Fibroblast of lung (primary cell): ENCODE results near the gene PAK4. TPM values are rescaled to one million over a fixed set of nuclear protein-coding genes. Genes with fewer than 3 reads are reported as not detected.

Source experiments
- DNase-seq, 2 donors: peaks; one replicate each; pipeline versions ENCODE4 v3.0.0 to v3.0.0-alpha.2; 2010; ENCODE audit warnings: low read depth in 2 of 2
- H2AFZ ChIP-seq: 2 replicates; pipeline ENCODE4 v1.5.1; 2012; ENCODE audit warnings: low read length, control low read depth, inconsistent platforms
- H3K27ac ChIP-seq: 2 replicates; pipeline ENCODE4 v1.5.1; 2011; ENCODE audit warnings: low read length, control low read depth; ENCODE audit not compliant: insufficient read depth
- H3K27me3 ChIP-seq: 2 replicates; pipeline ENCODE4 v1.5.1; 2011; ENCODE audit warnings: mild to moderate bottlenecking, low read length; ENCODE audit not compliant: control insufficient read depth, insufficient read depth
- H3K36me3 ChIP-seq: 2 replicates; pipeline ENCODE4 v1.5.1; 2011; ENCODE audit warnings: low read length; ENCODE audit not compliant: control insufficient read depth, insufficient read depth
- H3K4me1 ChIP-seq: 2 replicates; pipeline ENCODE4 v1.5.1; 2011; ENCODE audit warnings: low read length; ENCODE audit not compliant: control insufficient read depth, insufficient read depth; ENCODE audit errors: extremely low read depth
- H3K4me2 ChIP-seq: 2 replicates; pipeline ENCODE4 v1.5.1; 2011; ENCODE audit warnings: low read length, control low read depth; ENCODE audit not compliant: insufficient read depth; ENCODE audit errors: extremely low read depth
- H3K4me3 ChIP-seq, 4 experiments: fragments of 200-600 bp in 1 of 4; sonication (generic) in 1 of 4; replicated peaks in 1 of 4; 2 replicates each; pipeline ENCODE4 v1.5.1; 2011 to 2016; ENCODE audit warnings: low read length in 4 of 4, low read depth in 3 of 4, mild to moderate bottlenecking in 3 of 4, control low read depth in 2 of 4, inconsistent platforms in 1 of 4, mixed read lengths in 1 of 4; ENCODE audit not compliant: insufficient read depth in 1 of 4; ENCODE audit errors: control extremely low read depth in 1 of 4
- H3K79me2 ChIP-seq: 2 replicates; pipeline ENCODE4 v1.5.1; 2012; ENCODE audit warnings: mild to moderate bottlenecking, low read length, inconsistent platforms; ENCODE audit not compliant: control insufficient read depth, insufficient read depth
- H3K9ac ChIP-seq: 2 replicates; pipeline ENCODE4 v1.5.1; 2011; ENCODE audit warnings: mild to moderate bottlenecking, low read length, control low read depth; ENCODE audit not compliant: insufficient read depth
- H3K9me3 ChIP-seq: 2 replicates; pipeline ENCODE4 v1.5.1; 2012; ENCODE audit warnings: low read depth, low read length; ENCODE audit not compliant: control insufficient read depth, insufficient read depth
- H4K20me1 ChIP-seq: 2 replicates; pipeline ENCODE4 v1.5.1; 2011; ENCODE audit warnings: low read length; ENCODE audit not compliant: control insufficient read depth, insufficient read depth; ENCODE audit errors: extremely low read depth
- EZH2 ChIP-seq: IDR thresholded peaks from 2 replicates; pipeline ENCODE4 v1.5.1; 2012; ENCODE audit warnings: low read length, control low read depth, mild to moderate bottlenecking; ENCODE audit errors: missing control alignments
- polyA plus RNA-seq, 2 donors: library from polyadenylated mRNA; depleted of rRNA in 1 of 2; stranded (reverse) in 1 of 2; unstranded in 1 of 2; fragments of >200 nt; gene quantifications; 2 replicates each; pipeline ENCODE4 v1.2.1, GENCODE V29; 2011 to 2012; ENCODE audit warnings: missing spikeins in 1 of 2
- total RNA-seq: library from RNA; depleted of rRNA; stranded (reverse); fragments of >200 nt; gene quantifications from 2 replicates; pipeline ENCODE4 v1.2.1, GENCODE V29; 2014
- TF ChIP-seq, protein P1 (sequence below), 2 donors: IDR thresholded peaks in 1 of 2; conservative IDR thresholded peaks in 1 of 2; 1 replicate in 1 of 2; 2 replicates in 1 of 2; pipeline ENCODE4 v1.5.1; 2011 to 2012; ENCODE audit warnings: low read length in 2 of 2, control low read depth in 1 of 2, inconsistent platforms in 1 of 2, low read depth in 1 of 2, mild to moderate bottlenecking in 1 of 2

Gene PAK4
- total and polyA plus RNA-seq, 2 donors (not counting 1 experiment from before 2014, with no cell fraction given) = 4.6 to 8.4 TPM

DNA sequence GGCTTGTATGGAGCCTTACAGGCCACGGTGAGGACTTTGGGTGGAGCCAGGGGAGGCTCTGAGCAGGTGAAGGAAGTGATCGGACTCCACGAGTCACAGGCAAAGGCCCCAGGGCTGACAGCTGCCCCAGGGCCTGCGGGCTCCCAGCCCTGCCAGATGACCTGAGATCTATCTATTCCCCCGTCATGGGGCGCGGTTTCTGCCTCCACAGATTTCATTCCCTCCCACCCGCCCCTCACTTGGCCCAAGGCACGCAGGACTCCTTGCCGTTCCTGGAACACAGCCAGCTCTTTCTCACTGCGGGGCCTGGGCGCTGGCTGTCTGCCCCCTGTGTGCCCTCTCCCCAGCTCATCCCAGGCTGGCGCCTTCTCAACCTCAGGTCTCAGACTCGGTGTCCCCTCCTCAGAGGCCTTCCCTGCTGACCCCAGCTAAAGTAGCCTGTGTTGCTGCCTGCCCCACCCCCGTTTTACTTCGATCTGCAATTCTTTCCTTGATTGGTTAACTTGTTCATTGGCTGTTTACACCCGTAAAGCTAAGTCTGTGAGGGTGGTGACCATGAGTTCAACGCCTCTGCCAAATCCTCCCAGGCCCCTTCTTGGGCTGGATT lies 13.9 kb upstream of the PAK4 start:
- no peak for DNase-seq
- Histone ChIP-seq H3K36me3 (no peaks in the 10 kb centered on the region), H3K4me1 (no peaks in the 10 kb centered on the region), H3K27me3 (no peaks in the 10 kb centered on the region), H4K20me1 (no peaks in the 10 kb centered on the region), H2AFZ (no peak overlapping the region), H3K27ac (no peak overlapping the region), H3K79me2 (no peaks in the 10 kb centered on the region), H3K4me2 (no peak overlapping the region), H3K9ac (no peak overlapping the region), H3K9me3 (no peaks in the 10 kb centered on the region), H3K4me3 (no peak overlapping the region)
- no peak for TF ChIP-seq EZH2
- TF ChIP-seq, protein P1, sequence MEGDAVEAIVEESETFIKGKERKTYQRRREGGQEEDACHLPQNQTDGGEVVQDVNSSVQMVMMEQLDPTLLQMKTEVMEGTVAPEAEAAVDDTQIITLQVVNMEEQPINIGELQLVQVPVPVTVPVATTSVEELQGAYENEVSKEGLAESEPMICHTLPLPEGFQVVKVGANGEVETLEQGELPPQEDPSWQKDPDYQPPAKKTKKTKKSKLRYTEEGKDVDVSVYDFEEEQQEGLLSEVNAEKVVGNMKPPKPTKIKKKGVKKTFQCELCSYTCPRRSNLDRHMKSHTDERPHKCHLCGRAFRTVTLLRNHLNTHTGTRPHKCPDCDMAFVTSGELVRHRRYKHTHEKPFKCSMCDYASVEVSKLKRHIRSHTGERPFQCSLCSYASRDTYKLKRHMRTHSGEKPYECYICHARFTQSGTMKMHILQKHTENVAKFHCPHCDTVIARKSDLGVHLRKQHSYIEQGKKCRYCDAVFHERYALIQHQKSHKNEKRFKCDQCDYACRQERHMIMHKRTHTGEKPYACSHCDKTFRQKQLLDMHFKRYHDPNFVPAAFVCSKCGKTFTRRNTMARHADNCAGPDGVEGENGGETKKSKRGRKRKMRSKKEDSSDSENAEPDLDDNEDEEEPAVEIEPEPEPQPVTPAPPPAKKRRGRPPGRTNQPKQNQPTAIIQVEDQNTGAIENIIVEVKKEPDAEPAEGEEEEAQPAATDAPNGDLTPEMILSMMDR (conservative IDR thresholded peaks at IDR 0.05 in 1 of 2, IDR thresholded peaks at IDR 0.05 in 1 of 2; ENCODE audit: low read depth in 1 of 2, low read length in 2 of 2) = no peak

DNA sequence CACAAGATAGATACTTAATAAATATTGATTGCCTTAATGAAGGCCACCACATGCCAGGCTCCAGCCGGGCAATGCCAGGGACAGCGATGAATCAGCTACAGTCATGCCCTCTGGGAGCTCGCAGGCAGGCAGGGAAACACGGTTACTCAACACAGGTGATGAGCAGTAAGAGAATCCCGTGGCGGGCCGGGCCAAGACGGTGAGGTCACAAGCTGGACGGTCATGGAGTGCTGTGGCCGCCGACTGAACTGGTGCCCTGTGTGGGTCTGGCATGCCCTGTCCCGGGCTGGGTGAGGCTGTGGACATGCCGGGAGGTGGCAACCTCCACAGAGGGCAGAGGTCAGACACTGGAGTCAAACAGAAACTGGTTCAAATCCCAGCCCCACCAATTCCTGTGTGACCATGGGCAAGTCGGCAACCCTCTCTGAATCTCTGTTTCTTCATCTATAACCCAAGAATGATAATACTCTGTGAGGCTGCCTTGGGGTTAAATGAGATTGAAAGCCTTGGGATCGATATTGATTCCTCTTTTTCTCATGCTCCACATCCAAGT lies 13.2 kb upstream of the PAK4 start:
- no peaks in the 10 kb centered on the region for H3K9me3 ChIP-seq
- TF ChIP-seq, protein P1 (conservative IDR thresholded peaks at IDR 0.05 in 1 of 2, IDR thresholded peaks at IDR 0.05 in 1 of 2; ENCODE audit: low read depth in 1 of 2, low read length in 2 of 2) = no peak
- no peak for TF ChIP-seq EZH2
- H3K36me3 ChIP-seq = no peaks in the 10 kb centered on the region
- H3K4me2 ChIP-seq = no peak overlapping the region
- H4K20me1 ChIP-seq = no peaks in the 10 kb centered on the region
- H3K4me1 ChIP-seq = no peaks in the 10 kb centered on the region
- DNase-seq = peak in 1 of 2 donors; percentile 51
- no peak overlapping the region for H3K4me3 ChIP-seq
- H3K27me3 ChIP-seq = no peaks in the 10 kb centered on the region
- H3K79me2 ChIP-seq = no peaks in the 10 kb centered on the region
- H2AFZ ChIP-seq = no peak overlapping the region
- H3K9ac ChIP-seq = no peak overlapping the region
- H3K27ac ChIP-seq = no peak overlapping the region

- no peak overlapping the region for H3K27ac ChIP-seq
- no peaks in the 10 kb centered on the region for H3K36me3 ChIP-seq
- no peaks in the 10 kb centered on the region for H3K4me1 ChIP-seq
- H3K9ac ChIP-seq = no peak overlapping the region
- H3K4me3 ChIP-seq = no peak overlapping the region
- H2AFZ ChIP-seq = no peak overlapping the region
- no peaks in the 10 kb centered on the region for H3K27me3 ChIP-seq
- H4K20me1 ChIP-seq = no peaks in the 10 kb centered on the region
- no peaks in the 10 kb centered on the region for H3K9me3 ChIP-seq
- H3K4me2 ChIP-seq = no peak overlapping the region
- no peaks in the 10 kb centered on the region for H3K79me2 ChIP-seq
- TF ChIP-seq EZH2 = no peak
- TF ChIP-seq, protein P1 (conservative IDR thresholded peaks at IDR 0.05 in 1 of 2, IDR thresholded peaks at IDR 0.05 in 1 of 2; ENCODE audit: low read depth in 1 of 2, low read length in 2 of 2) = no peak
- DNase-seq = no peak
Observed at GRCh38 chr19:39113199-39113598, 12.4 kb upstream of the PAK4 start.
